CD4-positive, alpha-beta T cell treated with Interferon alpha-2 for 1 hour (primary cell): ENCODE data around the gene SACM1L.

Experiments
- DNase-seq, 2 donors: peaks; one replicate each; pipeline ENCODE4 v3.0.0-alpha.2; 2020 to 2022

The SACM1L gene, protein sequence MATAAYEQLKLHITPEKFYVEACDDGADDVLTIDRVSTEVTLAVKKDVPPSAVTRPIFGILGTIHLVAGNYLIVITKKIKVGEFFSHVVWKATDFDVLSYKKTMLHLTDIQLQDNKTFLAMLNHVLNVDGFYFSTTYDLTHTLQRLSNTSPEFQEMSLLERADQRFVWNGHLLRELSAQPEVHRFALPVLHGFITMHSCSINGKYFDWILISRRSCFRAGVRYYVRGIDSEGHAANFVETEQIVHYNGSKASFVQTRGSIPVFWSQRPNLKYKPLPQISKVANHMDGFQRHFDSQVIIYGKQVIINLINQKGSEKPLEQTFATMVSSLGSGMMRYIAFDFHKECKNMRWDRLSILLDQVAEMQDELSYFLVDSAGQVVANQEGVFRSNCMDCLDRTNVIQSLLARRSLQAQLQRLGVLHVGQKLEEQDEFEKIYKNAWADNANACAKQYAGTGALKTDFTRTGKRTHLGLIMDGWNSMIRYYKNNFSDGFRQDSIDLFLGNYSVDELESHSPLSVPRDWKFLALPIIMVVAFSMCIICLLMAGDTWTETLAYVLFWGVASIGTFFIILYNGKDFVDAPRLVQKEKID

GRCh38 chr3:45688882-45689786 is at the start of gene SACM1L:
SACM1L (plus strand) TSS chr3:45689396; CDS start chr3:45689466, 70 bp downstream.
- peak; percentile 97 to 98 for DNase-seq

DNA sequence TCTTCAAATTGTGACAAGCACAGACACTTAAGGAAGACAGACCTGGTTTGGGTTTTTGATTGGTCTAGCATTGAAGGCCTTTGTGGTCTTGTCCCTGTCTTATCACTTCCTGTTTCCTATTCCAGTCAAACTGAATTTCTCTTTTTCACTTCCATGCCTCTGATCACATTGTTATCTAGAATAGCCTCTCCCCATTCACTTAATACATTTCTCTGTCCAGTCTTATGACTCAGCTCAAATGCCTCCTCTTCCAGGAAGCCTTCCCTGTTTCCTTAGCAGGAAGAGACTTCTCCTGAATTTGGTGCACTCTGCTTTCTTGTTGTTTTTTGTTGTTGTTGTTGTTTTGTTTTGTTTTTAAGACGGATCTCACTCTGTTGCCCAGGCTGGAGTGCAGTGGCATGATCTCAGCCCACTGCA is 49.1 kb upstream of the SACM1L start:
- DNase-seq: peak in 1 of 2 donors; percentile 17

- no peak for DNase-seq
These were observed 48.4 kb upstream of the SACM1L start for GRCh38 chr3:45640724-45641361.

- DNase-seq: no peak
These were observed 47.4 kb upstream of the SACM1L start for GRCh38 chr3:45641756-45642155.

GRCh38 chr3:45642731-45643152 is 46.5 kb upstream of the SACM1L start:
- no peak for DNase-seq

DNA sequence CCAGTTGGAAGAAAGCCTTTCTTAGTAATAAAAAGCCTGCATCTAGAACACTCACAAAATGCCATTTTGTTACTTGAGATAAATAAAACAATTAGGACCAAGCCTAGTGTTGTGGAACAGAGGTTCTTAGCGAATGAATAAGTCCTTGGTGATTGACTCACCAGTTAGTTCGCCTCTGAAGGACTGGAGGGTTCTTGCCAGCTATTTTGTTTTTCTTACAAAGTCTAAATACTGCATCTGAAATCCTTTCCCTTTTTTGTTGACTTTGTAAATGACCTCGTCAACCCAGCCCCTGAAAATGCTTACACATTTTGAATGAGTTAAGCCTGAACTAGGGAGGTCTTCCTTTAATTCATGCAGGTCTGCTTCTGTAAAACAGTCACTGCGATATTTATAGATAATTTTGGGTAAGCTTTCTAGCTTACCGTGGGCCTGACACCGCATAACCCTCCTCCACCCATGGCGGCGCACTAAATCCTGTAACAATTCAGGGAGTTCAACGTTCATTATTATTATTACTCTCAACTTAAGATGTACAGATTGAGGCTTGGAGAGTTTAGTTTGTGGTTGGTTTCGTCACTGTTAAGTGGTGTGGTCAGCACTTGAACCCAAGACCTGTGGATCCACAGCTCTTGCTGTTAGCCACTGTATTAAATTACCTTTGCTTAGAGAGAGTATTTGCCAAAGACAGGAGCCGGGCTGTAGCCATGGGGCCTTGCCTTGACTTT is 45.0 kb upstream of the SACM1L start:
- no peak for DNase-seq

DNA sequence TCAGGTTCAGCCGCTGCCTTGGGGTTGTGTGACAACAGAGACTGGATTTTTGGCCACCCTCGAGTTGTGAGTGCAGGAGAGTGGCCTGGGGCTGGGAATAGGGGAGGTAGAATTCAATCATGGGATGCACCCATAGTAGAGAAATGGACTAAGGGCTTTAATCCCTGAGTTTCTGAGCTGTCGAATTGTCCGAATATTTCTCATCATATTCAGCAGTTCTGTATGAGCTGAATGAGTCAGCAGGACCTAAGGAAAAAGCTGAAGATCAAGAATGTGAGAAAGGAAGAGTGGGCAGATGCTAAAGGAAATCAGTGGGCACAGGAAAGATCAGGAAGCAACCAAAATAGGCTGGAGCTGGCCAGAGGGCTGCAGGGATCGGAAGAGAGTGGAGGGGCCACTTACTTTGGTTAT is 44.4 kb upstream of the SACM1L start:
- DNase-seq: no peak

DNA sequence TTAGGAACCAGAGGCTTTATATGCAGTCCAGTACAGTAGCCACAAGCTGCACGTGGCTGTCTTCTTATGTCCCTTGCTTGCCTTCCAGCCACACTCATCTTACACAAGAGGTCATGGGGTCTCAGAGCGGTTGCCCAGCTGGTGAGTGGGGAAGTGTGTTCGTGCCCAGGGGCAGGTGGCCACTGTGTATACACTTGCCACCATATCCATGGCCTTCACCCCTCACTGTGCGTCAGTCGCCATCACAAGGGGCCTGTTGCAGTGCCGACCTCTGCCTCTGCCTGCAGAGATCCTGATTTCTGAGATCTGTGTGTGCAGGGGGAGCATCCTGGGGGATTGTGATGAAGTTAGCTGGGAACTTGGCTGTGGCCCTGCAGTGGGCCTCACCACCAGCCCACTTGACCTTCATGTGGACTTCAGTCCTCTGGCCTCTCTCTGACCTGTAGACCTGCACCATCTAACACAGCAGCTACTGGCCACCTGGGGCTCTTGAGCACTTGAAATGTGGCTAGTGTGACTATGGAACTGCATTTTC is 43.1 kb upstream of the SACM1L start:
- no peak for DNase-seq

DNA sequence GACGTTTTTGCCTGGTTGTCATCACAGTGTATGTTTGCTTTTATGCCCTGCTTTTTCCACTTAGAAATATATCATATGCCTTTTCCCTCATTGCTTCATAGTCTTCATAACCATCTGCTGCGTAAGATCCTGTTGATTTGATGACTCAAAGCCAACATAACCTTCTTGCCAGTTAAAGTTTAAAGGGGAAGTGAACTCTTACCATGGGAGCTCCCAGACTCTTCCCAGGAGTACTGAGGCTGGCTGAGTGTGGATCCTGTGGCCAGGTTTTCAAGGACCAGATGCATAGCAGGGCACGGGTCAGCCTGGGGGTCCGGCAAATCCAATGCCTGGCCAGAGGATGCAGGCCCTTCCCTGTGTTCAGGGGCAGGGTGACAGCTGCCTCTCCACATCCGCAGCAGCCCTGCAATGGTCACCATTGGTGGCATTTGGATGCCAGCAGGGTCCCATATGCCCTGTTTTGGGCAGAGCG is 42.0 kb upstream of the SACM1L start:
- no peak for DNase-seq

- no peak for DNase-seq
These were observed 36.0 kb upstream of the SACM1L start for GRCh38 chr3:45653205-45653604.

- DNase-seq: peak in 1 of 2 donors; percentile 19
These were observed 34.7 kb upstream of the SACM1L start for GRCh38 chr3:45654397-45654944.

DNA sequence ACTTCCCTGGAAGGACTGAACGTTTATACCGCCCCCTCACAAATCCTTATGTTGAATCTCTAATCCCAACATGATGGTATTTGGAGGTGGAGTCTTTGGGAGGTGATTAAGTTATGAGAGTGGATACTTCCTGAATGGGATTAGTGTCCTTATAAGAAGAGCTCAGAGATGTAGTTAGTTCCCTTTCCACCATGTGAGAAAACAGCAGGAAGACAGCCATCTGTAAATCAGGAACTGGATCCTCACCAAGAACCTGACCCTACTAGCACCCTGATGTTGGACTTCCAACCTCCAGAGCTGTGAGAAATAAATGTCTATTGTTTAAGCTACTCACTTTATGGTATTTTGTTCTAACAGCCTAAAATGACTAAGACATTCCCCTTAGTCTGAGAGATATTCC is 33.3 kb upstream of the SACM1L start:
- no peak for DNase-seq

DNA sequence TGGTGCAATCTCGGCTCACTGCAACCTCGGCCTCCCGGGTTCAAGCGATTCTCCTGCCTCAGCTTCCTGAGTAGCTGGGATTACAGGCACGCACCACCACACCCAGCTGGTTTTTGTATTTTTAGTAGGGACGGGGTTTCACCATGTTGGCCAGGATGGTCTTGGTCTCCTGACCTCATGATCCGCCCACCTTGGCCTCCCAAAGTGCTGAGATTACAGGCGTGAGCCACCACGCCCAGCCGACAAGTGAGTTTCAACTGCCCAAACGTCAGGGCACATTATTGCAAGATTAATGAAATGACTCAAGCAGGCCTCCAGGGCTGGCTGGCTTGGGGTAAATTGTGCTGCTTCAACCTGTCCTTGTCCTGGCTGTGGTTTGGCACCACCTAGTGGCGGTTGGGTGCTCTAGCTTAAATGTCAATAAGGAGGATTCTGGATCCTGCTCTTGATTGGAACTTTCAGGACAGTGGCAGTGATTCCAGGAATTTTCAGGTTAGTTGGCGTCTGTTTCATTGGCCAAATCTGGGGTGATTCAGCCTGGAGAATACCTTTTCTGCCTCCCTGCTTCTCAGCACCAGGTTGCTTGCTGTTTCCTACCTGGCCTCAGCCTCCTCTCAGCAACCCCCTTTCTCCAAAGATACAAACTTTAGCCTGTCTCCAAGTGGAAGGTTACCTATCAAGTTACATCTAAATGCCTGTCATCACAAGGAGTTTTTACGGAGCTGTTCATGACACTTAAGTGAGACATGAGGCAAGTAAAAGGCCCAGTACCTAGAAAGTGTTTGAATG is 32.4 kb upstream of the SACM1L start:
- DNase-seq: peak; percentile 86

DNA sequence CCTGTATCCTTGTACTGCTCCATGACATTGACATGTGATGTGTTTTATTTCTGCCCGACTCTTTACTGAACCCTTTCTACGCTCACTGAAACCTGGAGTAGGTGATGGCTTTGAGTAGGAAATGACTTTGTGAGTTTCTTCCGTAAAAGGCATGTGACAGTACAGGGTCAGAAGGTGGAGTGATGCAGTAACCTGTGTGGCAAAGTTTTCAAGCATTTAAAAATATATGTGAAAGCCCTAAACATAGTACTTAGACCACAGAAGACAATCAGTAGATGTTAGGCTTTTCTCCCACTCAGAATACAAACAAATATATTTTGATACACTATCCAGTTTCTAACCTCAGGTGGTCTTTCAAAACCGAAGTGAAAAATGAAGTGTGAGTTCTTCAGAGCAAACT is 31.3 kb upstream of the SACM1L start:
- no peak for DNase-seq

- peak; percentile 33 to 54 for DNase-seq
These were observed 29.3 kb upstream of the SACM1L start for GRCh38 chr3:45659661-45660566.

GRCh38 chr3:45660567-45660901 is 28.7 kb upstream of the SACM1L start:
- no peak for DNase-seq

DNA sequence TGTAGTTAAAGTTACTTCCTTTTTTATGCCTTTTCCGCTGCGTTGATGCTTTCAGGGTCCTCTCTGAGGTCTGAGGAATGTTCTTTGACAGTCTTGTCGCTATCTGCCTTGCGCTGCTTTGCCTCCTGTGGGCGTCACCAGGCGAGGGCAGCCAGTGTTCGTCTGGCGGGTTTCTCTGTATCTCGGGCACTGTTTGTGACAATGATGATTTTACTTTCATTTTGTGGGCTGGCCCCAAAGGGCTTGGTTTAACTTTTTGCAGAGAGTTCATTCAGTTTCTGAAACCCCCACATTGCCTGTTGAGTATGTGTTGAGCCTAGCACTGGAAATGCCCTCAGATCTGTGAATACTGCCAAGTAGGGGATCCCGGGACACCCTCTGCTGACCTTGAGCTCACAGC is 24.6 kb upstream of the SACM1L start:
- DNase-seq: peak; percentile 68 to 81

- peak; percentile 68 to 86 for DNase-seq
These were observed 24.1 kb upstream of the SACM1L start for GRCh38 chr3:45665101-45665572.

- DNase-seq: no peak
These were observed 22.3 kb upstream of the SACM1L start for GRCh38 chr3:45666757-45667431.
